HepG2 (cell line): ENCODE results near the gene SPIRE1. TPM values are rescaled to one million over a fixed set of nuclear protein-coding genes. Genes with fewer than 3 reads are reported as not detected.

Experiments used
- GABPB1 ChIP-seq: IDR thresholded peaks from 2 replicates; pipeline ENCODE4 v1.6.1; 2016; ENCODE audit warnings: mild to moderate bottlenecking, missing genetic modification reagents, moderate library complexity, missing compliant biosample characterization
- GATA4 ChIP-seq: sonication (generic); IDR thresholded peaks from 2 replicates; pipeline ENCODE4 v1.6.1; 2016; ENCODE audit warnings: antibody characterized with exemption, low read depth, borderline replicate concordance
- TOE1 ChIP-seq: sonication (generic); formaldehyde crosslinking; IDR thresholded peaks from 2 replicates; pipeline ENCODE4 v1.4.0; 2020; ENCODE audit warnings: mild to moderate bottlenecking, missing genetic modification reagents
- ZNF232 ChIP-seq: sonication (generic); formaldehyde crosslinking; IDR thresholded peaks from 2 replicates; pipeline ENCODE4 v1.4.0; 2020; ENCODE audit warnings: missing genetic modification reagents, borderline replicate concordance
- polyA plus RNA-seq, 8 experiments: library from polyadenylated mRNA; depleted of rRNA in 3 of 8; stranded (reverse) in 7 of 8; unstranded in 1 of 8; fragments of >200 nt; fragmentation: Illumina TruSeq in 4 of 8; extraction: Trizol in 4 of 8; gene quantifications; 2 replicates each; pipeline versions ENCODE4 v1.2.1 to v1.2.3, GENCODE V29; 2011 to 2016; ENCODE audit warnings: low read depth in 4 of 8, missing spikeins in 1 of 8, mixed read lengths in 1 of 8; ENCODE audit not compliant: insufficient read depth in 1 of 8
- total RNA-seq, 5 experiments: library from RNA; depleted of rRNA; stranded (reverse); fragments of >200 nt; fragmentation: Illumina TruSeq; extraction: Trizol; gene quantifications; 2 replicates each; pipeline ENCODE4 v1.2.3, GENCODE V29; 2016; ENCODE audit warnings: low read depth in 1 of 5
- TF ChIP-seq, protein P1 (sequence below): sonication (generic); formaldehyde crosslinking; IDR thresholded peaks from 2 replicates; pipeline ENCODE4 v1.4.0; 2020; ENCODE audit warnings: mild to moderate bottlenecking, missing genetic modification reagents
- TF ChIP-seq, protein P2 (sequence below): sonication (generic); formaldehyde crosslinking; IDR thresholded peaks from 2 replicates; pipeline ENCODE4 v1.9.0; 2021; ENCODE audit warnings: missing genetic modification reagents, mild to moderate bottlenecking, borderline replicate concordance
- TF ChIP-seq, protein P3 (sequence below), 2 experiments: fragments of 450-650 bp in 1 of 2; sonication (generic) in 1 of 2; formaldehyde crosslinking in 1 of 2; IDR thresholded peaks; 2 replicates each; pipeline versions ENCODE4 v1.6.1 to v1.8.0; 2016 to 2022; ENCODE audit warnings: antibody characterized with exemption in 1 of 2, mild to moderate bottlenecking in 1 of 2, missing genetic modification reagents in 1 of 2

Gene SPIRE1
- total and polyA plus RNA-seq, 2 of the 13 experiments (the other 11 are each of a cell fraction or from before 2014, with no cell fraction given) = 9.9 to 21.3 TPM

DNA sequence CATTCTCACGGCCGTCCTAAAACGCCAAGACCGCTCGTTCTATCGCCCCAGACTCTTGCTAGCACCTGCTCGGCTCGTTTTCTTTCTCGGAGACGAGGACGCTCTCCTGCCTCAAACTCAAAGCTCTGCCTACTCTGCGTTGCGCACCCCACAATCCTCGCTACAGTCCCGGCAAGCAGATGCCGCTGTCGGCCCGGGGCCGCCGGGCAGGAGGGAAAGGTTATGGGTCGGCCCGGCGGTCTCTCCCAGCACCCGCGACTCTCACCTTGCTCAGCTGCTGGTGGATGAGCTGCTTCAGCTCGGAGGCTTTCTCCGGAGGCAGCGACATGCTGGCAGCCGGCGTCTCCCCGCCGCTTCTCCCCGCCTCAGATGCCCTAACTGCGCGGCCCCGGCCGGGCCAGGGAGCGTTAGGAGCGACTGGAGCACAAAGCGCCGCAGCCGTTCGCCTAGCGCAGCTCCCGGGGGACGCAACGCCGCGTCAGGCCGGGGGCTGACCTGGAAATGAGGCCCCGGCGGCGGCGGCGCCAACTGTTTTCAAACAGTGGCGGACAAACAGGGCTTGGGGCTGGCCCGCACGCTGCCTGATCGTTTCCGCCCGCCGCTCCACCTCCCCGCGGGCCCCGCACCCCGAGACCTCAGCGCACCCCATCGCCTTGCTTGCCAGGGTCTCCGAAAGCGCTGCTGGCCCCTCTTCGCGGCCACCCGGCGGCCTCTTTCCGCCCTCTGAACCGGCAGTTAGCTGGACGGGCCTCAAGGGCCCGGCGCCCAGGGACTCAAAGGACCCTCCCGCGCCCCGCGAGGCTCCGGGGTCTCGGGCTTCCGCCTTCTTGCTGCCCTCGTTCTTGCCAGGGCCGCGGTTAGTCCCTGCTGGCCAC is 44.6 kb upstream of the SPIRE1 start, which contains the start of the genes CEP76 and PSMG2 (continued):
- TF ChIP-seq ZNF232 = peak; percentile 21; the same call in 1 of the 2 replicates
- TF ChIP-seq TOE1 = no peak
- peak; percentile 42; the same call in 1 of the 2 replicates for TF ChIP-seq GATA4
- TF ChIP-seq, protein P1, sequence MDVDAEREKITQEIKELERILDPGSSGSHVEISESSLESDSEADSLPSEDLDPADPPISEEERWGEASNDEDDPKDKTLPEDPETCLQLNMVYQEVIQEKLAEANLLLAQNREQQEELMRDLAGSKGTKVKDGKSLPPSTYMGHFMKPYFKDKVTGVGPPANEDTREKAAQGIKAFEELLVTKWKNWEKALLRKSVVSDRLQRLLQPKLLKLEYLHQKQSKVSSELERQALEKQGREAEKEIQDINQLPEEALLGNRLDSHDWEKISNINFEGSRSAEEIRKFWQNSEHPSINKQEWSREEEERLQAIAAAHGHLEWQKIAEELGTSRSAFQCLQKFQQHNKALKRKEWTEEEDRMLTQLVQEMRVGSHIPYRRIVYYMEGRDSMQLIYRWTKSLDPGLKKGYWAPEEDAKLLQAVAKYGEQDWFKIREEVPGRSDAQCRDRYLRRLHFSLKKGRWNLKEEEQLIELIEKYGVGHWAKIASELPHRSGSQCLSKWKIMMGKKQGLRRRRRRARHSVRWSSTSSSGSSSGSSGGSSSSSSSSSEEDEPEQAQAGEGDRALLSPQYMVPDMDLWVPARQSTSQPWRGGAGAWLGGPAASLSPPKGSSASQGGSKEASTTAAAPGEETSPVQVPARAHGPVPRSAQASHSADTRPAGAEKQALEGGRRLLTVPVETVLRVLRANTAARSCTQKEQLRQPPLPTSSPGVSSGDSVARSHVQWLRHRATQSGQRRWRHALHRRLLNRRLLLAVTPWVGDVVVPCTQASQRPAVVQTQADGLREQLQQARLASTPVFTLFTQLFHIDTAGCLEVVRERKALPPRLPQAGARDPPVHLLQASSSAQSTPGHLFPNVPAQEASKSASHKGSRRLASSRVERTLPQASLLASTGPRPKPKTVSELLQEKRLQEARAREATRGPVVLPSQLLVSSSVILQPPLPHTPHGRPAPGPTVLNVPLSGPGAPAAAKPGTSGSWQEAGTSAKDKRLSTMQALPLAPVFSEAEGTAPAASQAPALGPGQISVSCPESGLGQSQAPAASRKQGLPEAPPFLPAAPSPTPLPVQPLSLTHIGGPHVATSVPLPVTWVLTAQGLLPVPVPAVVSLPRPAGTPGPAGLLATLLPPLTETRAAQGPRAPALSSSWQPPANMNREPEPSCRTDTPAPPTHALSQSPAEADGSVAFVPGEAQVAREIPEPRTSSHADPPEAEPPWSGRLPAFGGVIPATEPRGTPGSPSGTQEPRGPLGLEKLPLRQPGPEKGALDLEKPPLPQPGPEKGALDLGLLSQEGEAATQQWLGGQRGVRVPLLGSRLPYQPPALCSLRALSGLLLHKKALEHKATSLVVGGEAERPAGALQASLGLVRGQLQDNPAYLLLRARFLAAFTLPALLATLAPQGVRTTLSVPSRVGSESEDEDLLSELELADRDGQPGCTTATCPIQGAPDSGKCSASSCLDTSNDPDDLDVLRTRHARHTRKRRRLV (CRISPR knock-in tag) = peak; percentile 84; the same call in 1 of the 2 replicates
- peak; percentile 92 for TF ChIP-seq GABPB1 (CRISPR knock-in tag)
- TF ChIP-seq, protein P2, sequence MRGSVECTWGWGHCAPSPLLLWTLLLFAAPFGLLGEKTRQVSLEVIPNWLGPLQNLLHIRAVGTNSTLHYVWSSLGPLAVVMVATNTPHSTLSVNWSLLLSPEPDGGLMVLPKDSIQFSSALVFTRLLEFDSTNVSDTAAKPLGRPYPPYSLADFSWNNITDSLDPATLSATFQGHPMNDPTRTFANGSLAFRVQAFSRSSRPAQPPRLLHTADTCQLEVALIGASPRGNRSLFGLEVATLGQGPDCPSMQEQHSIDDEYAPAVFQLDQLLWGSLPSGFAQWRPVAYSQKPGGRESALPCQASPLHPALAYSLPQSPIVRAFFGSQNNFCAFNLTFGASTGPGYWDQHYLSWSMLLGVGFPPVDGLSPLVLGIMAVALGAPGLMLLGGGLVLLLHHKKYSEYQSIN (CRISPR knock-in tag) = no peak
- TF ChIP-seq, protein P3, sequence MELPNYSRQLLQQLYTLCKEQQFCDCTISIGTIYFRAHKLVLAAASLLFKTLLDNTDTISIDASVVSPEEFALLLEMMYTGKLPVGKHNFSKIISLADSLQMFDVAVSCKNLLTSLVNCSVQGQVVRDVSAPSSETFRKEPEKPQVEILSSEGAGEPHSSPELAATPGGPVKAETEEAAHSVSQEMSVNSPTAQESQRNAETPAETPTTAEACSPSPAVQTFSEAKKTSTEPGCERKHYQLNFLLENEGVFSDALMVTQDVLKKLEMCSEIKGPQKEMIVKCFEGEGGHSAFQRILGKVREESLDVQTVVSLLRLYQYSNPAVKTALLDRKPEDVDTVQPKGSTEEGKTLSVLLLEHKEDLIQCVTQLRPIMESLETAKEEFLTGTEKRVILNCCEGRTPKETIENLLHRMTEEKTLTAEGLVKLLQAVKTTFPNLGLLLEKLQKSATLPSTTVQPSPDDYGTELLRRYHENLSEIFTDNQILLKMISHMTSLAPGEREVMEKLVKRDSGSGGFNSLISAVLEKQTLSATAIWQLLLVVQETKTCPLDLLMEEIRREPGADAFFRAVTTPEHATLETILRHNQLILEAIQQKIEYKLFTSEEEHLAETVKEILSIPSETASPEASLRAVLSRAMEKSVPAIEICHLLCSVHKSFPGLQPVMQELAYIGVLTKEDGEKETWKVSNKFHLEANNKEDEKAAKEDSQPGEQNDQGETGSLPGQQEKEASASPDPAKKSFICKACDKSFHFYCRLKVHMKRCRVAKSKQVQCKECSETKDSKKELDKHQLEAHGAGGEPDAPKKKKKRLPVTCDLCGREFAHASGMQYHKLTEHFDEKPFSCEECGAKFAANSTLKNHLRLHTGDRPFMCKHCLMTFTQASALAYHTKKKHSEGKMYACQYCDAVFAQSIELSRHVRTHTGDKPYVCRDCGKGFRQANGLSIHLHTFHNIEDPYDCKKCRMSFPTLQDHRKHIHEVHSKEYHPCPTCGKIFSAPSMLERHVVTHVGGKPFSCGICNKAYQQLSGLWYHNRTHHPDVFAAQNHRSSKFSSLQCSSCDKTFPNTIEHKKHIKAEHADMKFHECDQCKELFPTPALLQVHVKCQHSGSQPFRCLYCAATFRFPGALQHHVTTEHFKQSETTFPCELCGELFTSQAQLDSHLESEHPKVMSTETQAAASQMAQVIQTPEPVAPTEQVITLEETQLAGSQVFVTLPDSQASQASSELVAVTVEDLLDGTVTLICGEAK (IDR thresholded peaks at IDR 0.05) = no peak
- TF ChIP-seq, protein P3 (CRISPR knock-in tag; IDR thresholded peaks at IDR 0.05) = peak; percentile 76; the same call in 1 of the 2 replicates
